K562 (cell line): ENCODE results near the gene TAPBPL. TPM values are rescaled to one million over a fixed set of nuclear protein-coding genes. Genes with fewer than 3 reads are reported as not detected.

Experiments used
- ATAC-seq: fragments of 200-7000 bp; cut with Tn5 transposase; 3 replicates; pipeline ENCODE4 v1.9.1; 2020; ENCODE audit warnings: moderate library complexity
- BruUV-seq: library from RNA; stranded (reverse); fragments of 400-500 nt; replicated peaks from 2 replicates; lab custom pipeline; 2021; lab: Mats Ljungman, UMichigan
- CTCF ChIA-PET: fragments of 300-600 bp; formaldehyde crosslinking; extraction: SDS; loops from one replicate; lab custom pipeline; 2021; ENCODE audit warnings: low intra/inter-chr PET ratio; lab: Yijun Ruan, JAX
- POLR2A ChIA-PET: fragments of 300-600, 350-650 bp; sonication (Branson Sonifier 250); formaldehyde crosslinking; extraction: SDS; loops from one replicate; lab custom pipeline; 2021; ENCODE audit warnings: antibody characterized with exemption, inconsistent platforms; lab: Yijun Ruan, JAX
- DNase-seq, 4 experiments: peaks; one replicate each; pipeline versions ENCODE4 v3.0.0 to v3.0.0-alpha.2; 2011 to 2018; ENCODE audit warnings: low spot score in 3 of 4, mixed read lengths in 3 of 4; ENCODE audit errors: extremely low read depth in 1 of 4
- FAIRE-seq: peaks from 2 replicates; lab custom pipeline; 2011; peaks lifted over from hg19 to GRCh38; lab: Jason Lieb, UNC
- H2AFZ ChIP-seq: 2 replicates; pipeline ENCODE4 v1.6.0; 2011; ENCODE audit warnings: low read depth, low read length, control low read depth, inconsistent platforms
- H3K27ac ChIP-seq: fragments of 200-600 bp; 3 replicates; pipeline ENCODE4 v1.8.0; 2011; ENCODE audit warnings: low read depth, mild to moderate bottlenecking, control low read depth, inconsistent platforms, low read length, moderate library complexity, mixed read lengths; ENCODE audit errors: extremely low read depth
- H3K27me3 ChIP-seq, 2 experiments: fragments of 300-600 bp in 1 of 2; 2 replicates in 1 of 2; 3 replicates in 1 of 2; pipeline versions ENCODE4 v1.6.0 to v1.8.0; 2011; ENCODE audit warnings: inconsistent platforms in 2 of 2, low read length in 2 of 2, mild to moderate bottlenecking in 1 of 2, mixed read lengths in 1 of 2, moderate library complexity in 1 of 2; ENCODE audit not compliant: control insufficient read depth in 2 of 2, insufficient read depth in 2 of 2
- H3K36me3 ChIP-seq: fragments of 300-600 bp; 3 replicates; pipeline ENCODE4 v1.8.0; 2011; ENCODE audit warnings: mild to moderate bottlenecking, low read length, inconsistent platforms; ENCODE audit not compliant: control insufficient read depth, insufficient read depth
- H3K4me1 ChIP-seq, 2 experiments: fragments of 200-600 bp in 1 of 2; replicated peaks in 1 of 2; 2 replicates in 1 of 2; 3 replicates in 1 of 2; pipeline versions ENCODE4 v1.5.1 to v1.8.0; 2011; ENCODE audit warnings: inconsistent platforms in 2 of 2, low read length in 2 of 2, mild to moderate bottlenecking in 1 of 2, mixed read lengths in 1 of 2, moderate library complexity in 1 of 2; ENCODE audit not compliant: control insufficient read depth in 2 of 2, insufficient read depth in 2 of 2
- H3K4me2 ChIP-seq: 2 replicates; pipeline ENCODE4 v1.6.1; 2011; ENCODE audit warnings: low read length, control low read depth, inconsistent platforms, mixed read lengths; ENCODE audit not compliant: insufficient read depth
- H3K4me3 ChIP-seq: fragments of 200-600 bp; sonication (generic), shearing (Covaris generic); 2 replicates; pipeline ENCODE4 v1.5.1; 2016; ENCODE audit warnings: control low read depth, inconsistent platforms
- H3K79me2 ChIP-seq: fragments of 200-600 bp; 3 replicates; pipeline ENCODE4 v1.8.0; 2011; ENCODE audit warnings: low read length, inconsistent platforms; ENCODE audit not compliant: control insufficient read depth, insufficient read depth
- H3K9ac ChIP-seq, 2 experiments: 2 replicates each; pipeline versions ENCODE4 v1.6.0 to v1.6.1; 2011; ENCODE audit warnings: low read depth in 2 of 2, low read length in 2 of 2, control low read depth in 1 of 2, inconsistent platforms in 1 of 2, mild to moderate bottlenecking in 1 of 2, mixed read lengths in 1 of 2; ENCODE audit not compliant: insufficient read depth in 1 of 2
- H3K9me1 ChIP-seq: one replicate; pipeline ENCODE4 v1.6.0; 2011; ENCODE audit warnings: inconsistent platforms, mild to moderate bottlenecking, low read length, moderate library complexity; ENCODE audit not compliant: control insufficient read depth, insufficient read depth
- H3K9me3 ChIP-seq: replicated peaks from 2 replicates; pipeline ENCODE4 v1.5.1; 2011; ENCODE audit warnings: low read depth, low read length, inconsistent platforms; ENCODE audit not compliant: control insufficient read depth, insufficient read depth
- H4K20me1 ChIP-seq: replicated peaks from 2 replicates; pipeline ENCODE4 v1.6.1; 2011; ENCODE audit warnings: low read length, inconsistent platforms, mixed read lengths; ENCODE audit not compliant: control insufficient read depth, insufficient read depth
- CBX2 ChIP-seq: fragments of 200-600 bp; sonication (generic); IDR thresholded peaks from one replicate; pipeline ENCODE4 v1.6.1; 2012; ENCODE audit warnings: mild to moderate bottlenecking, low read length, inconsistent platforms; ENCODE audit not compliant: insufficient read depth, poor library complexity, severe bottlenecking
- DEAF1 ChIP-seq: fragments of 450-650 bp; formaldehyde crosslinking; IDR thresholded peaks from 2 replicates; pipeline ENCODE4 v1.4.0; 2020; ENCODE audit warnings: mild to moderate bottlenecking, moderate library complexity
- FOXK2 ChIP-seq, 2 experiments: fragments of 450-650 bp; IDR thresholded peaks in 1 of 2; conservative IDR thresholded peaks in 1 of 2; 2 replicates each; pipeline ENCODE4 v1.6.1; 2016; ENCODE audit warnings: low read depth in 2 of 2, mild to moderate bottlenecking in 1 of 2
- POLR2G ChIP-seq: fragments of 200-400 bp; formaldehyde crosslinking; IDR thresholded peaks from 2 replicates; pipeline ENCODE4 v1.6.1; 2017; ENCODE audit warnings: low read depth, mild to moderate bottlenecking, antibody characterized with exemption, low read length, moderate library complexity
- RBFOX2 ChIP-seq: fragments of 200-400 bp; formaldehyde crosslinking; IDR thresholded peaks from 2 replicates; pipeline ENCODE4 v1.6.1; 2017; ENCODE audit warnings: low read depth, mild to moderate bottlenecking, low read length, moderate library complexity
- THAP12 ChIP-seq: fragments of 250-450 bp; sonication (Bioruptor Pico); IDR thresholded peaks from 2 replicates; pipeline ENCODE4 v1.9.0; 2021; ENCODE audit warnings: mild to moderate bottlenecking, inconsistent platforms
- WGBS: fragments of 100-300 bp; shearing (Covaris generic); methylation state at CpG from one replicate; pipeline ENCODE4 v1.1.6; 2016; ENCODE audit warnings: low coverage, mixed read lengths; ENCODE audit not compliant: insufficient coverage; ENCODE audit errors: missing lambda C conversion rate; 5-methylcytosine and 5-hydroxymethylcytosine counted together
- in situ Hi-C: fragments of 300-500 bp; cut with MboI; formaldehyde crosslinking; loops from 4 replicates; pipeline ENCODE4 v1.15.0; 2018; ENCODE audit warnings: inconsistent platforms, mixed read lengths
- intact Hi-C: fragments of 100-400 bp; cut with micrococcal nuclease; formaldehyde crosslinking; loops from 2 replicates; pipeline ENCODE4 v1.14.2; 2022
- polyA plus RNA-seq, 8 experiments: library from polyadenylated mRNA; depleted of rRNA in 4 of 8; stranded (reverse) in 5 of 8; unstranded in 3 of 8; fragments of >200 nt; fragmentation: Nextera tagmentation in 2 of 8; fragmentation: Illumina TruSeq in 1 of 8; extraction: Ambion mirVana in 2 of 8; extraction: Trizol in 1 of 8; gene quantifications; 2 replicates each; pipeline versions ENCODE4 v1.2.1 to v1.2.3, GENCODE V29; 2011 to 2014; ENCODE audit warnings: inconsistent platforms in 1 of 8, missing spikeins in 1 of 8
- total RNA-seq, 7 experiments: library from RNA; depleted of rRNA in 6 of 7; stranded (reverse); fragments of >200 nt in 6 of 7; fragmentation: Illumina TruSeq in 2 of 7; extraction: Trizol in 2 of 7; gene quantifications; 2 replicates each; pipeline versions ENCODE4 v1.2.1 to v1.2.3, GENCODE V29; 2011 to 2021; ENCODE audit warnings: low replicate concordance in 1 of 7

The TAPBPL gene
- total and polyA plus RNA-seq, 9 of the 15 experiments (the other 6 are each of a cell fraction or from before 2014, with no cell fraction given): 0.29 to 1.6 (median 0.45) TPM

GRCh38 chr12:6420364-6420763 is 31.5 kb upstream of the TAPBPL start:
- no peak overlapping the region for H3K4me2 ChIP-seq
- DNase-seq (no peak), ATAC-seq (no peak), FAIRE-seq (no peak)
- H4K20me1 ChIP-seq: no peaks in the 10 kb centered on the region
- peaks cover 2 to 5% of the 10 kb centered on the region in 2 experiments; a peak in 4 of 5 replicates for H3K4me1 ChIP-seq
- no peak overlapping the region for H2AFZ ChIP-seq
- H3K79me2 ChIP-seq: no peaks in the 10 kb centered on the region
- WGBS: 59% methylated on average over 3 of the region's 4 CpGs
- no peaks in the 10 kb centered on the region for H3K36me3 ChIP-seq
- no peak overlapping the region for H3K27ac ChIP-seq
- in situ Hi-C loops: loop anchor here (5.0 kb wide), 1 partner anchor 42 kb away; no protein-coding TSS in a partner anchor
- no peak overlapping the region for H3K4me3 ChIP-seq
- no peak overlapping the region for H3K9ac ChIP-seq
- no peaks in the 10 kb centered on the region for H3K9me3 ChIP-seq
- TF ChIP-seq POLR2G: no peak
- no peak for TF ChIP-seq DEAF1
- no peak for TF ChIP-seq THAP12 (CRISPR knock-in tag)
- no peak for TF ChIP-seq CBX2
- no peak for TF ChIP-seq FOXK2 (conservative IDR thresholded peaks at IDR 0.05 in 1 of 2, IDR thresholded peaks at IDR 0.05 in 1 of 2; ENCODE audit: low read depth in 2 of 2)
- TF ChIP-seq RBFOX2: no peak
- POLR2A ChIA-PET: interaction anchor here (0.5 to 0.6 kb wide), 3 partner anchors 29 to 938 kb away, joined by 3 read pairs; partner anchors contain the start of gene GAPDH
- CTCF ChIA-PET: no interaction called here
- H3K27me3 ChIP-seq: no peaks in the 10 kb centered on the region
- no peaks in the 10 kb centered on the region for H3K9me1 ChIP-seq
- BruUV-seq: no TSS peak
- intact Hi-C loops: loop anchor here (5.0 kb wide), 1 partner anchor 93 kb away; no protein-coding TSS in a partner anchor
